ENCODE results near the gene IQSEC1.

IQSEC1 gene

DNA sequence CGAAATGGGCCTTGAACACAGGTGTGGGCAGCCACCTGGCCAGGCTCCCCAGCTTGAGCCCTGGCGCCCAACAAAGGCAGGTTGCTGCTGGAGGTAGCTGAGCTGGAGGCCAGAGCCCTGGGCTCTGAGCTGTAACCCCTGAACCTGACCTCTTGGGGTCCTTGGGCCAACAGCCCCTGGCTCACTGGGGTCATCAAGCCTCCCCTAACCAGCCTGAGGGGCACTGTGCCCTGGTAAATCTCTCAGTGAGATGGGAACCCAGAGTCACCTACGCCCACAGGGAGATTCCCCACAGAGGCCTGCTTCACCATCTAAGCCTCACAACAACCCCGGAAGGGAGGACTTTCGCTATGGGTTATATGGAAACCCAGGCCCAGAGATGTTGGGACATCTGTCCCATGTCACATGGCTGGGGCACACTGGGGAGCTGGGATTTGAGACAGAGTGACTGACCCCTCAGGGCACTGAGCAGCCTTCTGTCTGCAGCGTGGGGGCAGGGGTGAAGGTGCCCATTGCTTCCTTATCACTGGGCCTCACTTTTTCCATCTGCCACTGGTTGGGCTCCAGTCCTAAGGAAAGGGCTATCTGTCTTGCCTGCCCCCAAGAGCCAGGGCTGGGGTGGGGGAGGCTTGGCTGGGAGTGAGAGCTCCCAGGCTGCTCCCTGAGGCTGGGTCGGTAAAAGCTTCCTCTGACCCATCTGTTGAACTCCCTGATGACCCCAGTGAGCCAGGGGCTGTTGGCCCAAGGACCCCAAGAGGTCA lies 59.1 kb downstream of the IQSEC1 start:
- no peak for DNase-seq

- DNase-seq, result no peak
Measured at GRCh38 chr3:13013566-13013965, 59.7 kb downstream of the IQSEC1 start.

- DNase-seq, result no peak
Measured at GRCh38 chr3:13013151-13013561, 60.1 kb downstream of the IQSEC1 start.

GRCh38 chr3:13012221-13012691 lies 61.0 kb downstream of the IQSEC1 start:
- peak; percentile 33 for DNase-seq

- no peak for DNase-seq
Measured at GRCh38 chr3:13011573-13012220, 61.5 kb downstream of the IQSEC1 start.

DNA sequence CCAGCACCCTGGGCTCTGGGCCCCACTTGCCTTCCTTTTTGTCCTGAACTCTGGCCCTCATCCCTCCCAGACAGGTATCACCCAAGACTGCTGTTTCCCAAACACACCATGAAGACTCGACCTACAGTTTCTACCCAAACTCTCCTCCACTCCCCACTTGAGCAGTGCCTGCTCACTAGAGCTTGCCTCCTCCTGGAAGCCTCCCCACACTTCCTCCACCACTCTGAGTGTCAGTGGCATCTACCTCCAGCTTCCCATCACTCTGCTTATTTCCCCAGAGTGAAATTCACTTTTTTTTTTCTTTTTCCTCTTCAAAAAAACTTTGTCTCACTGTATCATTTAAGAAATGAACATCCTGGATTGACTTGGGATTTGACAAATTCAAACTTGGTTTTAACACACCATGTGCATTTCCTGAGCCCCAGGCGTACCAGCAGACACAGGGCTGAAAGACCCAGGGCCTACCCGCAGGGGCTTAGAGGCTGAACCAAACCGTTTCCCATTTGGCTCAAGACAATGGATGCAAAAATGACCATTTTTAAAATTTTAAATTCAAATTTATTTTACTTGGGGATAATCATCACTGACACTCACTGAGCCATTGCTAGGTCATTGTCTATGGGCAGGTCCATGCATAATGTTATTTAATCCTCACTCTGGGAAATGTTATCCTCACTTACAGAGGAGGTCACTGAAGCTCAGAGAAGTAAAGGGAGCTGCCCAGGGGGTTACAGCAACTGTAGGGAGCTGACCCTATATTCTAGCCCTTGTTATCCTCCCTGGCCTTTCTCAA lies 62.3 kb downstream of the IQSEC1 start:
- DNase-seq, result no peak

DNA sequence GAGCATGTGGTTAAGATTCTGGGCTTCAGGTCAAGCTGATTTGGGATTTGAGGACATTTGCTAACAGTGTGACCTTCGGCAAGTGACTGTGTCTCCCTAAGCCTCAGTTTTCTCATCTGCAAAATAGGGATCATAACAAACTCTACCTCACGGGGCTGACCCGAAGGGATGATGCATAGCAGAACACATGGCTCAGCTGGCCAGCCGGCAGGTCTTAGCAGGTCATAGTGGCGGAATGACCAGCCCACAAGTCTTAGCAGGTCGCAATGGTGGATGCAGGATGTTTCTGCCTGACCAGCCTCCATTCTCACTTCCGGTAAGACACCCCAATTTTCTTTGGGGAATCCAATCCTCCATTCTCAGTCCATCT lies 63.3 kb downstream of the IQSEC1 start:
- no peak for DNase-seq

- no peak for DNase-seq
Measured at GRCh38 chr3:13009132-13009945, 63.9 kb downstream of the IQSEC1 start.

DNA sequence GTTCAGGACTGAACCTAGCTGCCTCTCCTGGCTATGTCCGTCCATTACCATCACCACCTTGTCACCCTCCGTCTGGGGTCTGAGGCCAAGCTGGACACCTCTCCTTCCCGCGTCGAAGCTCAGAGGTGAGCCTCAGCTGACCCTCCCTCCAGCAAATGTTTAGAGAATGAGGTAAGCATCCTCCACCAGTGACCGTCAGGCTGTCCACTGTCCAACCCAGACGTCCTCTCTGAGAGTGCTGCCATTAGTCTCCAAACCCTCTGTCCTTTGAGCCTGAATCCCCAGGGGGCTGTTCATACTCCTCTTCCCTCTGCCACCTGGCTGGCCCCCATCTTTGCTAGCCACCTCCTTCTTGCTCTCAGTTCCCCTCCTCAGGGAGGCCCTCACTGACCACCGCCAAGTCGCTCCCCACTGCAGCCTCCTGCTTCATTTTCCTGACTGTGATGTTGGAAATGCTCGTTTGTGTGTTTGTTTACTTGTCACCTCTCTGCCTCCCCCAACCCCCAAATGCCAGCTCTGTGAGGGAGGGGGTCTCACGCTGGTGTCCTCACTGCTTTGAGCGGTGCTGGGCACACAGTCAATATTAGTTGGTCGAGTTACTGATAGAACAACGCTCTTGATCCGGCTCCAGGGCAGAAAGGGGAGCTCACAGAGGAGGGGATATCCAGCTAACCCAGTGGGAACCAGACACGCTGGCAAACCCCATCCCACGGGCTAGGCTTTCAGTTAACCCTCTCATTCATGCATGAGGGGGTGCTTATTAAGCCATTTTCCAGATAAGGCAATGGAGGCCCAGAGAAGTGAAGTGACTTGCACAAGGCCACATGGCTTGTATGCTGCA lies 64.9 kb downstream of the IQSEC1 start:
- DNase-seq, result no peak

GRCh38 chr3:13007251-13007941 lies 65.8 kb downstream of the IQSEC1 start:
- no peak for DNase-seq

DNA sequence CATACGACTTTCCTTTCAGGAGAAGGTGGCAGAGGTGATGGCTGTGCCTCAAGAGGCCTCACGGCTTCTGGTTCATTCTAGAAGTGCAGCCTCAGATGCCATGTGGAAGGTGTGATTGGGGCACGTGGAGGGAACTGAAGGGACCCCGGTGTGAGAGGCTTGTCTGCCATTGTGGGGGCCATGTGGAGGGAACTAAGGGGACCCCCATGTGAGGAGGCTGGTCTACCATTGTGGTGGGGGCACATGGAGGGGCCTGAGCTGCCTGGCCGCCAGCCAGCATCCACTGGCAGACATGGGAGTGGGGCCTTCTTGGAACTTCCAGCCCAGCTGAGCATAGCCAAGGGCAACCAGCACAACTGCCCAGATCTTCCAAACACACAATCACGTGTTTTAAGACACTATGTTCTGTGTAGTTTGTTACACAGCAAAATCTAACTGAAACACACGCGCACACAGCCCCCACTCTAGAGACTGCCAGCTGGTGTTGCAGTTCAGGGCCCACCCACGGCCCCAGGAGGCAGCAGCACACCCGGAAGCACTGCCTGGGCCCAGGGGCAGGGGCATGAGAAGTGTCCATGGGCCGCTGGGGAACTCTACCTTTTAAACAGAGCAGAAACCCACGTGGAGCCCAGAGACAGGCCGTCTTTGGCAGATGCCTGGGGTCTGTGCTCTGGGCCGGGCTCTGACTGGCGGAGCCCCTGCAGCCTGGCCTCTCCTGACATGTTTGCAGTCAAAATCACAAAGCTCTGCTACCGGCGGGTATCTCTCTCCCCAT lies 66.8 kb downstream of the IQSEC1 start:
- no peak for DNase-seq

GRCh38 chr3:13005301-13005700 lies 67.9 kb downstream of the IQSEC1 start:
- no peak for DNase-seq

GRCh38 chr3:13004376-13004775 lies 68.9 kb downstream of the IQSEC1 start:
- DNase-seq, result no peak

- no peak for DNase-seq
Measured at GRCh38 chr3:13003608-13004007, 69.6 kb downstream of the IQSEC1 start.

DNA sequence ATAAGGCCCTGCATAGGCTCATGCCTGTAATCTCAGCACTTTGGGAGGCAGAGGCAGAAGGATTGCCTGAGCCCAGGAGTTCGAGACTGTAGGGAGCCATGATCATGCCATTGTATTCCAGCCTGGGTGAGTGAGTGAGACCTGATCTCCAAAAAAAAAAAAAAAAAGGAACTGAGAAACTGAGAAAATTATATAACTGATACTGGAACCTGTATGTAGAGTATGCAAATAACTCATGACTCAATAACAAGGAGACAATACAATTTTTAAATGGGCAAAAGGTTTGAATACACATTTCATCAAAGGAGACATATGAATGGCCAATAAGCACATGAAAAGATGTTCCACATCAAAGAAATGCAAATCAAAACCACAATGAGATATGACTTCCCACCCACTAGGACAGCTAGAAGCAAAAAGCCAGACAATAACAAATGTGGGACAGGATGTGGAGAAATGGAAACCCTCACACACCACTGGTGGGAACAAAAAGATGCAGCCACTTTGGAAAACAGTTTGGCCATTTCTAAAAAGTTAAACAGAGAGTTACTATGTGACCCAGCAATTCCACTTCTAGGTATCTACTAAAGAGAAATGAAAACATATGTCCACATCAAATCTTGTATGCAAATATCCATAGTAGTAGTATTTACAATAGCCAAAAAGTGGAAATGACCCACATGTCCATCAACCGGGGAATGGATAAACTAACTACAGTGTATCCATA lies 70.7 kb downstream of the IQSEC1 start:
- no peak for DNase-seq

DNA sequence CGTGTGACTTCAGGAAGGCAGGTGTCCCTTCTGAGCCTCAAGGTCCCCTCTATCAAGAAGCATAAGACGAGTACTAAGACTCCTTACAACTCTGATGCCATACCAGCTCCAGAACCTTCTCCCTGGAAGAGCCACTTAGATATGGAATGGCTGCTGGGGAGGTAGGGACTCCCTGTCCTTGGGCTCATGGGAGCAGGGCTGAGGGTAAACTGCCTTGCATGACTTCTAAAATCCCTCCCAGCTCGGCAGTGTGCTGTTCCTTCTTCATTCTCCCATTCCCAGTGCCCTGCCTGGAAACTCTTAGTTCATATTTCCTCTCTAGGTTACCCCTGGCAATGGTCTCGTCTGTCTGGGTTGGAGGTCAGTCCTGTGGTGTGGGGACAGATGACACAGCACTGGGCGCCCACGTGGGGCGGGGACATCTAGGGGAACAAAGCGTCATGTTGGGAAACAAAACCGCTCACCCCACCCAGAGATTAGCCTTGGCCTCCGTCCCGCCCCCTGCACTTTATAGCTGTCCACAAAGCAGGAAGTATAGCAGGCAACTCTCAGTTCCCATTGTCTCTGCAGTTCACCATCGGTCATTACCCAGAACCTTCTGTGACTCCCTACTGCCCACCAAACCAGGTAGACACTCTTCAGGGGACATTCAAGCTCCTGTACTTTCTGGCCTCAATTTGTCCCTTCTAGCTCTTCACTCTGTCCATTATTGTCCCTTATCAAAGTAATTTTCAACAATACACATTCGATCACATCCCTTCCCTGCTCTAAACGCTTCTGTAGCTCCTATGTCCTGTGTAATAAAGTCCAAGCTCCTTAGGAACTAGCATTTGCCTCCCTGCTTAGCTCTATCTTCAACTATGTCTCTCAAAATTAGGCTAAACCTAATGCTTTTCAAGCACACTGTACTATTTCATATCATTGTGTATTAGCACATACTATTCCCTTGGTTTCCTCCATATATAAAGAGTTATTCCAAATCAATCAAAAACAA lies 73.8 kb downstream of the IQSEC1 start:
- DNase-seq, result no peak

- no peak for DNase-seq
Measured at GRCh38 chr3:12998648-12999047, 74.6 kb downstream of the IQSEC1 start.

DNA sequence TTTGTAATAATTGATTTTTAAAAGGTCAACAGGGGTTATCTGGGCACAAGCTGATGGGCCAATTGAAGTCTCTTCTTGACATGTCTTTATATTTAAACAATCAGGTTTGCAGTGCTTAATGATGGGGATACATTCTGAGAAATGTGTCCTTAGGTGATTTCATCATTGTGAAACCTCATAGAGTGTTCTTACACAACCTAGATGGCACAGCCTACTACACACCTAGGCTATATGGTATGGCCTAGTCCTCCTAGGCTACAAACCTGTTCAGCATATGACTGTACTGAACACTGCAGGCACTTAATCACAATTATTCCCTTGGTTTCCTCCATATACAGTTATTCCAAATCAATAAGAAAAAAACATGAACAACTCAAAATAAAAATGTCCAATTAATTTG lies 75.8 kb downstream of the IQSEC1 start:
- no peak for DNase-seq

GRCh38 chr3:12996181-12996506 lies 77.1 kb downstream of the IQSEC1 start:
- DNase-seq, result no peak
